Lower lobe of right lung (tissue), 2 donors: Measurements from ENCODE around the gene CAMK2D. TPM values are rescaled to one million over a fixed set of nuclear protein-coding genes. Genes with fewer than 3 reads are reported as not detected.

Experiments used
- ATAC-seq, 2 donors: fragments of 200-7000 bp; cut with Tn5 transposase; one replicate each; pipeline ENCODE4 v1.9.1; 2020 to 2022; ENCODE audit warnings: mild to moderate bottlenecking in 2 of 2, moderate library complexity in 2 of 2
- DNase-seq: peaks from one replicate; pipeline ENCODE4 v3.0.0-alpha.2; 2020
- H3K27ac ChIP-seq: fragments of 200-600 bp; one replicate; pipeline ENCODE4 v1.8.0; 2022
- H3K27me3 ChIP-seq: fragments of 200-600 bp; one replicate; pipeline ENCODE4 v1.8.0; 2022; ENCODE audit warnings: low read depth
- H3K36me3 ChIP-seq: fragments of 200-600 bp; one replicate; pipeline ENCODE4 v1.8.0; 2022; ENCODE audit warnings: mild to moderate bottlenecking
- H3K4me1 ChIP-seq: fragments of 200-600 bp; one replicate; pipeline ENCODE4 v1.8.0; 2022
- H3K4me3 ChIP-seq: fragments of 200-600 bp; one replicate; pipeline ENCODE4 v1.8.0; 2022; ENCODE audit warnings: mild to moderate bottlenecking
- H3K9me3 ChIP-seq: fragments of 200-600 bp; one replicate; pipeline ENCODE4 v1.8.0; 2022
- intact Hi-C: fragments of 100-400 bp; cut with DNase I; formaldehyde crosslinking; loops from one replicate; pipeline ENCODE4 v1.11.0; 2022
- total RNA-seq: library from RNA; stranded (reverse); fragmentation: NEBNext Ultra II Directional; extraction: Animal tissue kit (Norgen Biotek cat#: 25700); gene quantifications from one replicate; pipeline ENCODE4 v1.2.1, GENCODE V29; 2021
- TF ChIP-seq, protein P1 (sequence below): fragments of 200-600 bp; IDR thresholded peaks from one replicate; pipeline ENCODE4 v1.8.0; 2022; ENCODE audit warnings: antibody characterized with exemption, mild to moderate bottlenecking
- donor health status: DM: no; HTN: yes; CAD: no; lungs with severe emphysema.

CAMK2D gene
- total RNA-seq, 1 donor from 2014 or later: 40.7 TPM

DNA sequence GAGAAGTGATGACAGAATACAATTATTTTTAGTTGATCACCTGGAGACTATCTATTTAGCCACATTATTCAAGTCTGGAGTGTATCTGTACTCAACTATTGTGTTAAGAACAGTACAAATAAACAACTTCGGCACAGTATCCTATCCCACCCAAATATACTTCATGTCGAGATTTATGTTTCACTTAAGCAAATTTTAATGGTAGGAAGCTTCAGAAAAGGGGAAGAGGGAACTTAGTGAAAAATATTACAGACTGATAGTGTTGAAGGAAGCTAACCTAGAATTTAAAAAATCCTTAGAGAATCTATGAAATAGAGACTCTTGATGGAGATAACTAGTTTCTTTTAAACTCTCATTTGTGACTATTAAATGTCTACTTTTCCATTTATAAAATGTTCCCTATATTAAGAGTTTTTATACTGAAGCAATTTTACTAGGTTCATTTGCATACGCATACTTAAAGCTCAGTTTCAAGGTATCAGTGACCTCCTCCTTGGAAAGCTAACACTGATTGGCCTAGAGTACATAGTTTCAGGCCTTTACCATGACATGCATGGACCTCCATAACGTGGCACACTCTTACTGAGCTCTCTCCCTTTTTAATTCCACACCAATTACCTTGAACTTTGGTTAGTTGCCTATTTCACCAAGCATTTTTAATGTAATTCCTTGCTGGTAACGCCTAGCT, 197.7 kb downstream of the CAMK2D start:
- no peak for ATAC-seq
- H3K36me3 ChIP-seq: no peaks in the 10 kb centered on the region
- no peak overlapping the region for H3K27ac ChIP-seq
- H3K4me1 ChIP-seq: peaks cover 28% of the 10 kb centered on the region
- DNase-seq: no peak
- intact Hi-C loops: no loop called here
- H3K27me3 ChIP-seq: no peaks in the 10 kb centered on the region
- no peak overlapping the region for H3K4me3 ChIP-seq
- TF ChIP-seq, protein P1, sequence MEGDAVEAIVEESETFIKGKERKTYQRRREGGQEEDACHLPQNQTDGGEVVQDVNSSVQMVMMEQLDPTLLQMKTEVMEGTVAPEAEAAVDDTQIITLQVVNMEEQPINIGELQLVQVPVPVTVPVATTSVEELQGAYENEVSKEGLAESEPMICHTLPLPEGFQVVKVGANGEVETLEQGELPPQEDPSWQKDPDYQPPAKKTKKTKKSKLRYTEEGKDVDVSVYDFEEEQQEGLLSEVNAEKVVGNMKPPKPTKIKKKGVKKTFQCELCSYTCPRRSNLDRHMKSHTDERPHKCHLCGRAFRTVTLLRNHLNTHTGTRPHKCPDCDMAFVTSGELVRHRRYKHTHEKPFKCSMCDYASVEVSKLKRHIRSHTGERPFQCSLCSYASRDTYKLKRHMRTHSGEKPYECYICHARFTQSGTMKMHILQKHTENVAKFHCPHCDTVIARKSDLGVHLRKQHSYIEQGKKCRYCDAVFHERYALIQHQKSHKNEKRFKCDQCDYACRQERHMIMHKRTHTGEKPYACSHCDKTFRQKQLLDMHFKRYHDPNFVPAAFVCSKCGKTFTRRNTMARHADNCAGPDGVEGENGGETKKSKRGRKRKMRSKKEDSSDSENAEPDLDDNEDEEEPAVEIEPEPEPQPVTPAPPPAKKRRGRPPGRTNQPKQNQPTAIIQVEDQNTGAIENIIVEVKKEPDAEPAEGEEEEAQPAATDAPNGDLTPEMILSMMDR: no peak
- H3K9me3 ChIP-seq: no peaks in the 10 kb centered on the region

DNA sequence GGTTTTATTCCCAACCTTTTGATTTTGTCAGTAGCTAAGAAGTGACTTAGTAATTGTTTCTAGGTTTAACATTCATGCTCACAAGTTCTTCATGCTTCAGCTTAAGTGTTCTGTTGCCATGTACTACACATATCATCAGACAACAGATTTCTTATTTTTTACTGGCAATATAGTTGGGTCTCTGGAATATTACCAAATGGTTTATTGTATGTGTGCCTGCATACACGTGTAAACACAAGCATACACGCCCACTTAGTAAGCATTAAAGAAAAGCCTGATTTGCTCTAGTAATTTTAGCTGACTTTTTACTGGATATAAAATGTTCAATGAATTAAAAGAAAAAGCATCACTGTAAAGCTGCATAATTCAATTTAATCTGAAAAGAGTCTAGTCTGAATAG, 199.8 kb downstream of the CAMK2D start:
- no peak overlapping the region for H3K27ac ChIP-seq
- H3K4me3 ChIP-seq: no peak overlapping the region
- DNase-seq: no peak
- H3K4me1 ChIP-seq: peaks cover 28% of the 10 kb centered on the region
- TF ChIP-seq, protein P1: no peak
- no peaks in the 10 kb centered on the region for H3K27me3 ChIP-seq
- ATAC-seq: no peak
- H3K36me3 ChIP-seq: no peaks in the 10 kb centered on the region
- no peaks in the 10 kb centered on the region for H3K9me3 ChIP-seq
- intact Hi-C loops: no loop called here

GRCh38 chr4:113561092-113561491, 200.4 kb downstream of the CAMK2D start:
- intact Hi-C loops: no loop called here
- no peaks in the 10 kb centered on the region for H3K36me3 ChIP-seq
- TF ChIP-seq, protein P1: no peak
- DNase-seq (no peak), ATAC-seq (no peak)
- H3K9me3 ChIP-seq: no peaks in the 10 kb centered on the region
- no peak overlapping the region for H3K4me3 ChIP-seq
- H3K27ac ChIP-seq: no peak overlapping the region
- peaks cover 33% of the 10 kb centered on the region for H3K4me1 ChIP-seq
- H3K27me3 ChIP-seq: no peaks in the 10 kb centered on the region

- Histone ChIP-seq H3K4me3 (no peak overlapping the region), H3K36me3 (no peaks in the 10 kb centered on the region), H3K27me3 (no peaks in the 10 kb centered on the region), H3K9me3 (no peaks in the 10 kb centered on the region), H3K27ac (no peak overlapping the region), H3K4me1 (peaks cover 35% of the 10 kb centered on the region)
- ATAC-seq: no peak
- intact Hi-C loops: no loop called here
- DNase-seq: no peak
- TF ChIP-seq, protein P1: no peak
Measured at GRCh38 chr4:113560579-113560978, 201.0 kb downstream of the CAMK2D start.

GRCh38 chr4:113559947-113560346, 201.6 kb downstream of the CAMK2D start:
- TF ChIP-seq, protein P1: no peak
- H3K9me3 ChIP-seq: no peaks in the 10 kb centered on the region
- DNase-seq (no peak), ATAC-seq (no peak)
- no peaks in the 10 kb centered on the region for H3K36me3 ChIP-seq
- H3K27ac ChIP-seq: no peak overlapping the region
- peaks cover 35% of the 10 kb centered on the region for H3K4me1 ChIP-seq
- no peak overlapping the region for H3K4me3 ChIP-seq
- H3K27me3 ChIP-seq: no peaks in the 10 kb centered on the region
- intact Hi-C loops: no loop called here
